Activated CD4-positive, alpha-beta T cell treated with anti-CD3 and anti-CD28 coated beads, Interleukin-2, amount 50 U/mL, for 48 hours (primary cell): Measurements from ENCODE around the gene REV3L.

ENCODE experiments used
- DNase-seq, 2 experiments: peaks; one replicate each; pipeline ENCODE4 v3.0.0-alpha.2; 2020

The REV3L gene

GRCh38 chr6:111252726-111253125, 230.3 kb downstream of the REV3L start:
- DNase-seq: no peak

GRCh38 chr6:111250791-111251354, 232.1 kb downstream of the REV3L start:
- no peak for DNase-seq
